ENCODE results near the gene PTPRK. TPM values are rescaled to one million over a fixed set of nuclear protein-coding genes. Genes with fewer than 3 reads are reported as not detected.

Gene PTPRK
- total RNA-seq, 1 experiment from 2014 or later, result 89.3 TPM

GRCh38 chr6:128068119-128068479, 452.3 kb downstream of the PTPRK start:
- Histone ChIP-seq H3K4me1 (replicated peaks; ENCODE audit: insufficient read depth) (no peaks in the 10 kb centered on the region), H3F3A (ENCODE audit: insufficient read depth, low read depth) (no peaks in the 10 kb centered on the region), H3K9me2 (ENCODE audit: insufficient read depth) (no peaks in the 10 kb centered on the region), H3K79me2 (ENCODE audit: low read depth) (no peaks in the 10 kb centered on the region), H3K4me2 (no peak overlapping the region), H3K36me3 (ENCODE audit: low read depth) (no peaks in the 10 kb centered on the region), H2AFZ (no peak overlapping the region), H3K27me3 (ENCODE audit: insufficient read depth, low read depth) (no peaks in the 10 kb centered on the region), H4K20me1 (ENCODE audit: insufficient read depth) (no peaks in the 10 kb centered on the region; the same call in 1 of the 2 replicates), H3K9me3 (ENCODE audit: insufficient read depth, low read depth) (no peaks in the 10 kb centered on the region; the same call in 1 of the 2 replicates), H3K4me3 (no peak overlapping the region), H3K27ac (no peak overlapping the region)
- BruUV-seq (replicated peaks), result no TSS peak
- intact Hi-C loops (cut with micrococcal nuclease; ENCODE audit: unreplicated experiment), result no loop called here
- TF ChIP-seq CTCF (conservative IDR thresholded peaks at IDR 0.05) (no peak), EZH2 (IDR thresholded peaks at IDR 0.05; ENCODE audit: low read depth) (no peak)
- DNase-seq, result no peak
- ChIA-PET POLR2A (ENCODE audit: unreplicated experiment) (no interaction called here), CTCF (interaction anchor here (0.6 kb wide), 1 partner anchor 95 kb away, joined by 3 read pairs; no protein-coding TSS in a partner anchor)

GRCh38 chr6:128067446-128068118, 452.8 kb downstream of the PTPRK start:
- Histone ChIP-seq H3K36me3 (ENCODE audit: low read depth) (no peaks in the 10 kb centered on the region), H3K4me2 (no peak overlapping the region), H3K4me3 (no peak overlapping the region), H2AFZ (no peak overlapping the region), H3K79me2 (ENCODE audit: low read depth) (no peaks in the 10 kb centered on the region), H3K9me2 (ENCODE audit: insufficient read depth) (no peaks in the 10 kb centered on the region), H3K27ac (no peak overlapping the region), H3F3A (ENCODE audit: insufficient read depth, low read depth) (no peaks in the 10 kb centered on the region), H4K20me1 (ENCODE audit: insufficient read depth) (no peaks in the 10 kb centered on the region; the same call in 1 of the 2 replicates), H3K27me3 (ENCODE audit: insufficient read depth, low read depth) (no peaks in the 10 kb centered on the region), H3K4me1 (replicated peaks; ENCODE audit: insufficient read depth) (no peaks in the 10 kb centered on the region), H3K9me3 (ENCODE audit: insufficient read depth, low read depth) (no peaks in the 10 kb centered on the region; the same call in 1 of the 2 replicates)
- no peak for DNase-seq
- intact Hi-C loops (cut with micrococcal nuclease; ENCODE audit: unreplicated experiment), result no loop called here
- no TSS peak for BruUV-seq (replicated peaks)
- ChIA-PET POLR2A (ENCODE audit: unreplicated experiment) (no interaction called here), CTCF (no interaction called here)
- TF ChIP-seq CTCF (conservative IDR thresholded peaks at IDR 0.05) (no peak), EZH2 (IDR thresholded peaks at IDR 0.05; ENCODE audit: low read depth) (no peak)

GRCh38 chr6:128065072-128065471, 455.3 kb downstream of the PTPRK start:
- intact Hi-C loops (cut with micrococcal nuclease; ENCODE audit: unreplicated experiment), result no loop called here
- Histone ChIP-seq H3K4me3 (no peak overlapping the region), H3K36me3 (ENCODE audit: low read depth) (no peaks in the 10 kb centered on the region), H3K4me2 (no peak overlapping the region), H3K79me2 (ENCODE audit: low read depth) (no peaks in the 10 kb centered on the region), H3F3A (ENCODE audit: insufficient read depth, low read depth) (no peaks in the 10 kb centered on the region), H3K9me3 (ENCODE audit: insufficient read depth, low read depth) (no peaks in the 10 kb centered on the region; the same call in 1 of the 2 replicates), H3K9me2 (ENCODE audit: insufficient read depth) (no peaks in the 10 kb centered on the region), H3K27ac (no peak overlapping the region), H2AFZ (no peak overlapping the region), H4K20me1 (ENCODE audit: insufficient read depth) (no peaks in the 10 kb centered on the region; the same call in 1 of the 2 replicates), H3K4me1 (replicated peaks; ENCODE audit: insufficient read depth) (no peaks in the 10 kb centered on the region), H3K27me3 (ENCODE audit: insufficient read depth, low read depth) (no peaks in the 10 kb centered on the region)
- POLR2A ChIA-PET (ENCODE audit: unreplicated experiment), result no interaction called here
- CTCF ChIA-PET, result no interaction called here
- no peak for TF ChIP-seq EZH2 (IDR thresholded peaks at IDR 0.05; ENCODE audit: low read depth)
- TF ChIP-seq CTCF (conservative IDR thresholded peaks at IDR 0.05), result no peak
- BruUV-seq (replicated peaks), result no TSS peak
- DNase-seq, result no peak
